Aorta (tissue), 5 donors: ENCODE results near the gene CFAP73. TPM values are rescaled to one million over a fixed set of nuclear protein-coding genes. Genes with fewer than 3 reads are reported as not detected.
A peak's percentile ranks its signal among the peaks of the same experiment; 100 is the strongest.

ENCODE experiments used
- ATAC-seq: fragments of 200-7000 bp; cut with Tn5 transposase; one replicate; pipeline ENCODE4 v1.9.1; 2022; ENCODE audit warnings: moderate library complexity; ENCODE audit not compliant: low FRiP score
- DNase-seq, 2 donors: peaks; one replicate each; pipeline ENCODE4 v3.0.0-alpha.2; 2020
- H3K27ac ChIP-seq, 2 donors: one replicate each; pipeline ENCODE4 v1.5.1; 2013; ENCODE audit warnings: low read length in 2 of 2, mild to moderate bottlenecking in 2 of 2, moderate library complexity in 2 of 2, control low read depth in 1 of 2, inconsistent platforms in 1 of 2, low read depth in 1 of 2
- H3K27me3 ChIP-seq, 2 donors: one replicate each; pipeline ENCODE4 v1.6.1; 2013; ENCODE audit warnings: control low read depth in 1 of 2, low read length in 1 of 2, mild to moderate bottlenecking in 1 of 2, moderate library complexity in 1 of 2; ENCODE audit not compliant: insufficient read depth in 2 of 2, control insufficient read depth in 1 of 2
- H3K36me3 ChIP-seq, 2 donors: one replicate each; pipeline ENCODE4 v1.6.1; 2013; ENCODE audit warnings: control low read depth in 1 of 2, low read length in 1 of 2, mild to moderate bottlenecking in 1 of 2; ENCODE audit not compliant: insufficient read depth in 2 of 2, control insufficient read depth in 1 of 2
- H3K4me1 ChIP-seq, 2 donors: one replicate each; pipeline ENCODE4 v1.6.1; 2013; ENCODE audit warnings: low read length in 2 of 2, control low read depth in 1 of 2, mild to moderate bottlenecking in 1 of 2, moderate library complexity in 1 of 2; ENCODE audit not compliant: insufficient read depth in 2 of 2, control insufficient read depth in 1 of 2
- H3K4me3 ChIP-seq, 2 donors: one replicate each; pipeline ENCODE4 v1.5.1; 2013; ENCODE audit warnings: low read length in 2 of 2, control low read depth in 1 of 2, mild to moderate bottlenecking in 1 of 2
- H3K9me3 ChIP-seq: one replicate; pipeline ENCODE4 v1.6.1; 2013; ENCODE audit warnings: mild to moderate bottlenecking, low read length; ENCODE audit not compliant: control insufficient read depth
- WGBS, 2 donors: extraction: QIAGEN DNeasy Blood & Tissue Kit; methylation state at CpG; one replicate each; pipeline ENCODE4 v1.1.7; 2013; 5-methylcytosine and 5-hydroxymethylcytosine counted together
- intact Hi-C, 2 donors: fragments of 100-400 bp; cut with DNase I; formaldehyde crosslinking; loops; one replicate each; pipeline versions ENCODE4 v1.14.2 to v1.15.0; 2022
- polyA plus RNA-seq, 2 donors: library from polyadenylated mRNA; stranded (reverse); fragments of 200-250 nt; gene quantifications; one replicate each; pipeline ENCODE4 v1.2.3, GENCODE V29; 2013
- total RNA-seq, 2 donors: library from RNA; stranded (reverse); fragmentation: NEBNext Ultra II Directional; extraction: Animal tissue kit (Norgen Biotek cat#: 25700); gene quantifications; one replicate each; pipeline ENCODE4 v1.2.1, GENCODE V29; 2021
- donor health status: healthy with polysubstance abuse.
- donor health status: Bipolar disorder and iron deficiency.
- donor health status: DM: no; HTN: no; CAD: no.
- donor health status: DM: no; HTN: no; CAD: no.
- donor health status: DM: yes; HTN: yes; CAD: no.

CFAP73 gene
- total and polyA plus RNA-seq, 4 donors: 0.10 TPM; not detected in 3

GRCh38 chr12:113185180-113186032, 35.9 kb downstream of the CFAP73 start, which contains the start of the genes DDX54 and RITA1:
TSS of gene DDX54 (minus strand) at chr12:113185478. CDS start at chr12:113185451, 27 bp downstream.
TSS of gene RITA1 (plus strand) at chr12:113185721. CDS start at chr12:113186747, 1,026 bp downstream.
- ATAC-seq (peak; percentile 95), DNase-seq (peak; percentile 86 to 93)
- Histone ChIP-seq H3K27me3 (no peaks in the 10 kb centered on the region), H3K27ac (peak within 1 kb of the TSS; percentile 47 to 79), H3K4me1 (peaks cover 2% of the 10 kb centered on the region in 2 donors), H3K4me3 (peak within 1 kb of the TSS; percentile 63 to 71), H3K36me3 (peaks cover 0 to 2% of the 10 kb centered on the region in 2 donors), H3K9me3 (no peaks in the 10 kb centered on the region)
- intact Hi-C loops: loop anchor here in 1 of 2 donors (5.0 kb wide), 1 partner anchor 152 kb away; the partner anchor contains the start of gene SLC8B1
- WGBS, 2 donors: 0 to 1% methylated on average over 56 to 89 of the region's 89 CpGs

GRCh38 chr12:113186033-113186365, 36.5 kb downstream of the CFAP73 start:
- 4 to 7% methylated on average over 11 of the region's 11 CpGs for WGBS, 2 donors
- no peak for DNase-seq

GRCh38 chr12:113186666-113187325, 37.3 kb downstream of the CFAP73 start:
- no peak overlapping the region for H3K4me3 ChIP-seq
- H3K27me3 ChIP-seq: no peaks in the 10 kb centered on the region
- peak overlapping the region in 1 of 2 donors; percentile 8 for H3K27ac ChIP-seq
- no peaks in the 10 kb centered on the region for H3K9me3 ChIP-seq
- intact Hi-C loops: loop anchor here in 1 of 2 donors (5.0 kb wide), 1 partner anchor 151 kb away; the partner anchor contains the start of gene SLC8B1
- no peak for ATAC-seq
- H3K36me3 ChIP-seq: no peaks in the 10 kb centered on the region
- WGBS, 2 donors: 73 to 77% methylated on average over 16 of the region's 16 CpGs
- DNase-seq: peak in 1 of 2 donors; percentile 75
- H3K4me1 ChIP-seq: peaks cover 2% of the 10 kb centered on the region in 2 donors

More at GRCh38 chr12:113186033-113186365, 36.5 kb downstream of the CFAP73 start:
- no peaks in the 10 kb centered on the region for H3K36me3 ChIP-seq
- no peak for ATAC-seq
- peak overlapping the region; percentile 63 to 71 for H3K4me3 ChIP-seq
- intact Hi-C loops: loop anchor here in 1 of 2 donors (5.0 kb wide), 1 partner anchor 151 kb away; the partner anchor contains the start of gene SLC8B1
- no peaks in the 10 kb centered on the region for H3K27me3 ChIP-seq
- peak overlapping the region in 1 of 2 donors; percentile 79 for H3K27ac ChIP-seq
- H3K4me1 ChIP-seq: peaks cover 2% of the 10 kb centered on the region in 2 donors
- no peaks in the 10 kb centered on the region for H3K9me3 ChIP-seq

GRCh38 chr12:113189361-113189760, 39.8 kb downstream of the CFAP73 start:
- Histone ChIP-seq H3K4me1 (peaks cover 0 to 2% of the 10 kb centered on the region in 2 donors), H3K9me3 (no peaks in the 10 kb centered on the region), H3K4me3 (no peak overlapping the region), H3K27me3 (no peaks in the 10 kb centered on the region), H3K36me3 (no peaks in the 10 kb centered on the region), H3K27ac (no peak overlapping the region)
- no peak for DNase-seq
- 88 to 94% methylated on average over 2 of the region's 2 CpGs for WGBS, 2 donors
- intact Hi-C loops: loop anchor here in 1 of 2 donors (5.0 kb wide), 1 partner anchor 148 kb away; the partner anchor contains the start of gene SLC8B1
- no peak for ATAC-seq

DNA sequence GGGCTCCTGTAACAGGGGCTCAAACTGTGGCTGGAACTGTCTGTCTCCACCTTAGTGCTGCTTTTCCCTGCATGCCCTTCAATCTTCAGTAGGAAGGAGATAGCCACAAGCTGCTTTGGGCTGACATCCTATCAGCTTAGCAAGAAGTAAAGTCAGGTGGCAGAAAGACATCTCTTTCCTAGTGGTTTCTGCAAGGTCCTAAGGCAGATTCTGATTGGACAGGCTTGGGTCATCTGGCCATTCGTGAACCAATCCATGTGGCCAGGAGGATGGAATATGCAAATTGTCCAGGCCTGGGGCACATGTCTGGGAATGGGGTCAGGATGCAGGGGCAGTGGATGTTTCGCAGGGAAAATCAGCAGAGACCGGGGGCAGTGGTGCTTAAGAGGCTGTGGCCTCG, 41.2 kb downstream of the CFAP73 start:
- no peaks in the 10 kb centered on the region for H3K27me3 ChIP-seq
- DNase-seq (no peak), ATAC-seq (no peak)
- H3K36me3 ChIP-seq: no peaks in the 10 kb centered on the region
- H3K27ac ChIP-seq: no peak overlapping the region
- peaks cover 0 to 2% of the 10 kb centered on the region in 2 donors for H3K4me1 ChIP-seq
- no peaks in the 10 kb centered on the region for H3K9me3 ChIP-seq
- intact Hi-C loops: no loop called here
- H3K4me3 ChIP-seq: no peak overlapping the region
- 87 to 92% methylated on average over 4 of the region's 4 CpGs for WGBS, 2 donors

GRCh38 chr12:113191227-113191626, 41.7 kb downstream of the CFAP73 start:
- no peak for DNase-seq
- no peak overlapping the region for H3K4me3 ChIP-seq
- intact Hi-C loops: no loop called here
- no peak for ATAC-seq
- no peaks in the 10 kb centered on the region for H3K36me3 ChIP-seq
- H3K27me3 ChIP-seq: no peaks in the 10 kb centered on the region
- peak overlapping the region in 1 of 2 donors; percentile 17 for H3K27ac ChIP-seq
- no peaks in the 10 kb centered on the region for H3K9me3 ChIP-seq
- 92 to 93% methylated on average over 19 of the region's 19 CpGs for WGBS, 2 donors
- peaks cover 0 to 2% of the 10 kb centered on the region in 2 donors for H3K4me1 ChIP-seq

DNA sequence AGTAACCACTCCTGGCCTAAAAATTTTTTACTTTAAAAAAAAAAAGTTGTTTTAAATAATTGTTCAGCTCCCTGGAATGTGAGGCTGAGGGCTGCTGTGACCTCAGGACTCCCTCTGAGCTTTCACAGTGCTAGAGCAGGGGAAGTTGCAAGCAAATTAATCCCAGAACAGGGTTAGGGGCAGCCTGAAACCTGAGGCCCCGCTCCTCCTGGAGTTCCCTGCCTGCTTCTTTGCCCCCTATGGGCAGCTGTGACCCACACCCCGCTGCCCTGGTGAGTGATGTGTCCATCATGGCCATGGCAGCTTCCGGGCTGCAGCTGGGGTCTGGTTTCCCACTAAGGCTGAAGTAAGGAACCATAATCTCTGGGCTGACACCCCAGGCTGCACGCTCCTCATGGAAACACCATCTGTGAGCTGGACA, 45.5 kb downstream of the CFAP73 start:
- no peaks in the 10 kb centered on the region for H3K9me3 ChIP-seq
- DNase-seq (peak in 1 of 2 donors; percentile 74), ATAC-seq (no peak)
- 62 to 63% methylated on average over 4 of the region's 4 CpGs for WGBS, 2 donors
- no peaks in the 10 kb centered on the region for H3K4me1 ChIP-seq
- no peaks in the 10 kb centered on the region for H3K27me3 ChIP-seq
- intact Hi-C loops: loop anchor here (1.0 to 5.0 kb wide), 5 partner anchors 77 to 227 kb away; partner anchors contain the start of genes PLBD2 (in 2 of the 2) and SDSL (in 1 of the 2)
- H3K4me3 ChIP-seq: no peak overlapping the region
- H3K27ac ChIP-seq: peak overlapping the region in 1 of 2 donors; percentile 53
- no peaks in the 10 kb centered on the region for H3K36me3 ChIP-seq

DNA sequence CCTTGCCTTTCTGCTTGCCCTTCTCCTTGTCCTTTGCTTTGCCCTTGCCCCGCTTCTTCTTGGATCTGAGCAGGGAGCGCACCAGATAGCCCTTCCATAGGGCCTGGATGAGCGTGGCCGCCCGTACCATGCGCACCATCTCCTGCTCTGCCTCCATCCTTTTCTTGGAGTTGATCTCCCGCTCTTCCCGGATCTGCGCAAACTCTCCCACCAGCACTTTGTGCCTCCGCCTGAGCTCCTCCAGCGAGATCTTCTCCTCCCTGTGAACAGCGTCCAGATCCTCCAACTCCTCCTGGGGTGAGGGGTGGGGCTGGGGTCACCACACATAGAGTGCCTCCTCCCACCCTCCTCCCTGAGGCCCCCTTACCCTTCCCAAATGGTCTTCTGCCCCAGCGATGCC, 46.1 kb downstream of the CFAP73 start:
- intact Hi-C loops: loop anchor here (2.0 to 5.0 kb wide), 4 partner anchors 77 to 227 kb away; partner anchors contain the start of genes PLBD2 (in 2 of the 2) and SDSL (in 1 of the 2)
- Histone ChIP-seq H3K9me3 (no peaks in the 10 kb centered on the region), H3K4me1 (no peaks in the 10 kb centered on the region), H3K4me3 (no peak overlapping the region), H3K27me3 (no peaks in the 10 kb centered on the region), H3K36me3 (no peaks in the 10 kb centered on the region), H3K27ac (peak overlapping the region in 1 of 2 donors; percentile 53)
- WGBS, 2 donors: 95 to 96% methylated on average over 13 of the region's 13 CpGs
- ATAC-seq (no peak), DNase-seq (peak in 1 of 2 donors; percentile 43)
